Esophagus squamous epithelium (tissue), 4 donors: ENCODE data around the gene ASIP.

Experiments
- POLR2A ChIP-seq, 4 donors: fragments of 450-650 bp; IDR thresholded peaks; one replicate each; pipeline ENCODE4 v1.6.1; 2017; ENCODE audit warnings: antibody characterized with exemption in 4 of 4, mild to moderate bottlenecking in 4 of 4, moderate library complexity in 3 of 4
- TF ChIP-seq, protein P1 (sequence below), 6 experiments: fragments of 450-650 bp in 4 of 6; fragments of 200-600 bp in 2 of 6; sonication (generic) in 2 of 6; IDR thresholded peaks; one replicate each; pipeline ENCODE4 v1.5.1; 2016 to 2019; ENCODE audit warnings: antibody characterized with exemption in 6 of 6, mild to moderate bottlenecking in 4 of 6, moderate library complexity in 4 of 6

GRCh38 chr20:34262488-34263288 is 21.5 kb downstream of the ASIP start:
- TF ChIP-seq, protein P1, sequence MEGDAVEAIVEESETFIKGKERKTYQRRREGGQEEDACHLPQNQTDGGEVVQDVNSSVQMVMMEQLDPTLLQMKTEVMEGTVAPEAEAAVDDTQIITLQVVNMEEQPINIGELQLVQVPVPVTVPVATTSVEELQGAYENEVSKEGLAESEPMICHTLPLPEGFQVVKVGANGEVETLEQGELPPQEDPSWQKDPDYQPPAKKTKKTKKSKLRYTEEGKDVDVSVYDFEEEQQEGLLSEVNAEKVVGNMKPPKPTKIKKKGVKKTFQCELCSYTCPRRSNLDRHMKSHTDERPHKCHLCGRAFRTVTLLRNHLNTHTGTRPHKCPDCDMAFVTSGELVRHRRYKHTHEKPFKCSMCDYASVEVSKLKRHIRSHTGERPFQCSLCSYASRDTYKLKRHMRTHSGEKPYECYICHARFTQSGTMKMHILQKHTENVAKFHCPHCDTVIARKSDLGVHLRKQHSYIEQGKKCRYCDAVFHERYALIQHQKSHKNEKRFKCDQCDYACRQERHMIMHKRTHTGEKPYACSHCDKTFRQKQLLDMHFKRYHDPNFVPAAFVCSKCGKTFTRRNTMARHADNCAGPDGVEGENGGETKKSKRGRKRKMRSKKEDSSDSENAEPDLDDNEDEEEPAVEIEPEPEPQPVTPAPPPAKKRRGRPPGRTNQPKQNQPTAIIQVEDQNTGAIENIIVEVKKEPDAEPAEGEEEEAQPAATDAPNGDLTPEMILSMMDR (IDR thresholded peaks at IDR 0.05): no peak
- no peak for TF ChIP-seq POLR2A (IDR thresholded peaks at IDR 0.05)
